HepG2 (cell line): ENCODE measurements around the gene KLHL12. TPM values are rescaled to one million over a fixed set of nuclear protein-coding genes. Genes with fewer than 3 reads are reported as not detected.

Source experiments
- CENPX ChIP-seq: sonication (generic); formaldehyde crosslinking; IDR thresholded peaks from 2 replicates; pipeline ENCODE4 v1.9.0; 2021; ENCODE audit warnings: mild to moderate bottlenecking, missing genetic modification reagents, moderate library complexity
- FOXP1 ChIP-seq, 2 experiments: fragments of 450-650 bp in 1 of 2; IDR thresholded peaks; 2 replicates each; pipeline ENCODE4 v1.6.1; 2017 to 2018; ENCODE audit warnings: antibody characterized with exemption in 1 of 2
- HDAC1 ChIP-seq: sonication (generic); formaldehyde crosslinking; IDR thresholded peaks from 2 replicates; pipeline ENCODE4 v1.5.1; 2020; ENCODE audit warnings: mild to moderate bottlenecking, missing genetic modification reagents
- NAIF1 ChIP-seq: sonication (generic); formaldehyde crosslinking; IDR thresholded peaks from 2 replicates; pipeline ENCODE4 v1.5.0; 2020; ENCODE audit warnings: mild to moderate bottlenecking, missing genetic modification reagents, borderline replicate concordance
- NCOA1 ChIP-seq: sonication (generic); formaldehyde crosslinking; IDR thresholded peaks from 2 replicates; pipeline ENCODE4 v1.9.0; 2021; ENCODE audit warnings: missing genetic modification reagents
- RBM39 ChIP-seq: fragments of 200-400 bp; formaldehyde crosslinking; IDR thresholded peaks from one replicate; pipeline ENCODE4 v1.6.1; 2018; ENCODE audit warnings: antibody characterized with exemption, mild to moderate bottlenecking, low read depth, low read length; ENCODE audit not compliant: poor library complexity, severe bottlenecking
- YEATS2 ChIP-seq: sonication (generic); formaldehyde crosslinking; IDR thresholded peaks from 2 replicates; pipeline ENCODE4 v1.4.0; 2020; ENCODE audit warnings: missing genetic modification reagents, borderline replicate concordance
- ZFAT ChIP-seq: sonication (generic); formaldehyde crosslinking; conservative IDR thresholded peaks from 2 replicates; pipeline ENCODE4 v1.8.1; 2023; ENCODE audit warnings: missing genetic modification reagents, inconsistent platforms
- ZNF12 ChIP-seq: sonication (generic); formaldehyde crosslinking; IDR thresholded peaks from 2 replicates; pipeline ENCODE4 v1.5.0; 2020; ENCODE audit warnings: missing genetic modification reagents
- ZNF142 ChIP-seq: sonication (generic); formaldehyde crosslinking; IDR thresholded peaks from 2 replicates; pipeline ENCODE4 v1.4.0; 2020; ENCODE audit warnings: missing genetic modification reagents
- ZNF225 ChIP-seq: sonication (generic); formaldehyde crosslinking; IDR thresholded peaks from 2 replicates; pipeline ENCODE4 v1.4.0; 2020; ENCODE audit warnings: mild to moderate bottlenecking, missing genetic modification reagents
- ZNF546 ChIP-seq: sonication (generic); formaldehyde crosslinking; conservative IDR thresholded peaks from 2 replicates; pipeline ENCODE4 v1.8.1; 2023; ENCODE audit warnings: mild to moderate bottlenecking, missing genetic modification reagents
- ZNF687 ChIP-seq: sonication (generic); formaldehyde crosslinking; IDR thresholded peaks from 2 replicates; pipeline ENCODE4 v1.5.1; 2020; ENCODE audit warnings: mild to moderate bottlenecking, missing genetic modification reagents, moderate library complexity
- polyA plus RNA-seq, 8 experiments: library from polyadenylated mRNA; depleted of rRNA in 3 of 8; stranded (reverse) in 7 of 8; unstranded in 1 of 8; fragments of >200 nt; fragmentation: Illumina TruSeq in 4 of 8; extraction: Trizol in 4 of 8; gene quantifications; 2 replicates each; pipeline versions ENCODE4 v1.2.1 to v1.2.3, GENCODE V29; 2011 to 2016; ENCODE audit warnings: low read depth in 4 of 8, missing spikeins in 1 of 8, mixed read lengths in 1 of 8; ENCODE audit not compliant: insufficient read depth in 1 of 8
- total RNA-seq, 5 experiments: library from RNA; depleted of rRNA; stranded (reverse); fragments of >200 nt; fragmentation: Illumina TruSeq; extraction: Trizol; gene quantifications; 2 replicates each; pipeline ENCODE4 v1.2.3, GENCODE V29; 2016; ENCODE audit warnings: low read depth in 1 of 5
- TF ChIP-seq, protein P1 (sequence below): sonication (generic); formaldehyde crosslinking; IDR thresholded peaks from 2 replicates; pipeline ENCODE4 v1.4.0; 2020; ENCODE audit warnings: mild to moderate bottlenecking, missing genetic modification reagents
- TF ChIP-seq, protein P2 (sequence below): fragments of 450-650 bp; IDR thresholded peaks from 2 replicates; pipeline ENCODE4 v1.6.1; 2017; ENCODE audit warnings: mild to moderate bottlenecking

KLHL12 gene
- total and polyA plus RNA-seq, 2 of the 13 experiments (the other 11 are each of a cell fraction or from before 2014, with no cell fraction given), result 19.2 to 25.2 TPM

- TF ChIP-seq NCOA1 (no peak; the same call in 1 of the 2 replicates), HDAC1 (CRISPR knock-in tag) (peak; percentile 63; the same call in 1 of the 2 replicates), YEATS2 (no peak), ZNF225 (no peak), NAIF1 (CRISPR knock-in tag) (peak; percentile 13; the same call in 1 of the 2 replicates), RBM39 (no peak), ZNF546 (CRISPR knock-in tag) (no peak), ZFAT (CRISPR knock-in tag) (no peak), FOXP1 (IDR thresholded peaks at IDR 0.05) (no peak), FOXP1 (CRISPR knock-in tag; IDR thresholded peaks at IDR 0.05) (no peak), ZNF687 (CRISPR knock-in tag) (peak; percentile 66; the same call in 1 of the 2 replicates), ZNF12 (CRISPR knock-in tag) (no peak), ZNF142 (CRISPR knock-in tag) (no peak), CENPX (CRISPR knock-in tag) (no peak)
- TF ChIP-seq, protein P1, sequence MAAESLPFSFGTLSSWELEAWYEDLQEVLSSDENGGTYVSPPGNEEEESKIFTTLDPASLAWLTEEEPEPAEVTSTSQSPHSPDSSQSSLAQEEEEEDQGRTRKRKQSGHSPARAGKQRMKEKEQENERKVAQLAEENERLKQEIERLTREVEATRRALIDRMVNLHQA (CRISPR knock-in tag), result no peak
- TF ChIP-seq, protein P2, sequence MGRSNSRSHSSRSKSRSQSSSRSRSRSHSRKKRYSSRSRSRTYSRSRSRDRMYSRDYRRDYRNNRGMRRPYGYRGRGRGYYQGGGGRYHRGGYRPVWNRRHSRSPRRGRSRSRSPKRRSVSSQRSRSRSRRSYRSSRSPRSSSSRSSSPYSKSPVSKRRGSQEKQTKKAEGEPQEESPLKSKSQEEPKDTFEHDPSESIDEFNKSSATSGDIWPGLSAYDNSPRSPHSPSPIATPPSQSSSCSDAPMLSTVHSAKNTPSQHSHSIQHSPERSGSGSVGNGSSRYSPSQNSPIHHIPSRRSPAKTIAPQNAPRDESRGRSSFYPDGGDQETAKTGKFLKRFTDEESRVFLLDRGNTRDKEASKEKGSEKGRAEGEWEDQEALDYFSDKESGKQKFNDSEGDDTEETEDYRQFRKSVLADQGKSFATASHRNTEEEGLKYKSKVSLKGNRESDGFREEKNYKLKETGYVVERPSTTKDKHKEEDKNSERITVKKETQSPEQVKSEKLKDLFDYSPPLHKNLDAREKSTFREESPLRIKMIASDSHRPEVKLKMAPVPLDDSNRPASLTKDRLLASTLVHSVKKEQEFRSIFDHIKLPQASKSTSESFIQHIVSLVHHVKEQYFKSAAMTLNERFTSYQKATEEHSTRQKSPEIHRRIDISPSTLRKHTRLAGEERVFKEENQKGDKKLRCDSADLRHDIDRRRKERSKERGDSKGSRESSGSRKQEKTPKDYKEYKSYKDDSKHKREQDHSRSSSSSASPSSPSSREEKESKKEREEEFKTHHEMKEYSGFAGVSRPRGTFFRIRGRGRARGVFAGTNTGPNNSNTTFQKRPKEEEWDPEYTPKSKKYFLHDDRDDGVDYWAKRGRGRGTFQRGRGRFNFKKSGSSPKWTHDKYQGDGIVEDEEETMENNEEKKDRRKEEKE, result no peak
These were observed 66.2 kb downstream of the KLHL12 start (continued) for GRCh38 chr1:202860744-202861419.
